AG09309 (cell line): ENCODE data around the gene IDI2.

ENCODE experiments used
- DNase-seq: peaks from one replicate; pipeline ENCODE4 v3.0.0-alpha.2; 2010; ENCODE audit warnings: low read depth
- H3K4me3 ChIP-seq: 2 replicates; pipeline ENCODE4 v1.5.1; 2011; ENCODE audit warnings: mild to moderate bottlenecking, low read depth, low read length, moderate library complexity; ENCODE audit not compliant: control insufficient read depth
- TF ChIP-seq, protein P1 (sequence below): IDR thresholded peaks from 2 replicates; pipeline ENCODE4 v1.5.1; 2011; ENCODE audit warnings: mild to moderate bottlenecking, low read depth, low read length, inconsistent platforms; ENCODE audit not compliant: insufficient read depth, control insufficient read depth; ENCODE audit errors: missing control alignments

The IDI2 gene

DNA sequence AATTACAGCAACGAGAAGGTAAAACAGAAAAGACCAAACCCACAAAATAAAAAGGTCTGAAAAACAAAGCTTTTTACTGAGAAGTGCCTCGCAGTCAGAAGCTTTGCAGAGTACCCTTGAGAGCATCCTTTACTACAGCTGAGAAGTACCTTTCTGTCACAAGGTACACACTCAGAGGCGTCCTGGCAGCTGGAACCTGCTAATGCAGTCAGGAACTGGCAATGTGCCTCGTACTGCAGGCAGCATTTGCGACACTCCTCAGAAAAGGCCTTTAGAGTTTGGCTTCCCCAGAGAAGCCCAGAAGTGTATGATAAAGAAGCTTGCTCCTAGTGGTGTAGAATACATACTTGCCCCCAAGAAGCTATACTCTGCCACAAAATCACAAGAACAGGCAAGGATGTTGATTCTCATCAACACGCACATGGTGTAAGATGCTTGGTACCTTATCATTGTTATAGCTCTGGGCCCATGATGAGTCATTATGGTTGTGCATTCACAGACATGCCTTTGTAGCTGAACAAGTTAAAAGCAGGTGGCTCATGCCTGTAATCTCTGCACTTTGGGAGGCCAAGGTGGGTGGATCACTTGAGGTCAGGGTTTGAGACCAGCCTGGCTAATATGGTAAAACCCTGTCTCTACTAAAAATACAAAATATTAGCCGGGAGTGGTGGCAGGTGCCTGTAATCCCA, 39.4 kb downstream of the IDI2 start:
- DNase-seq: no peak
- TF ChIP-seq, protein P1, sequence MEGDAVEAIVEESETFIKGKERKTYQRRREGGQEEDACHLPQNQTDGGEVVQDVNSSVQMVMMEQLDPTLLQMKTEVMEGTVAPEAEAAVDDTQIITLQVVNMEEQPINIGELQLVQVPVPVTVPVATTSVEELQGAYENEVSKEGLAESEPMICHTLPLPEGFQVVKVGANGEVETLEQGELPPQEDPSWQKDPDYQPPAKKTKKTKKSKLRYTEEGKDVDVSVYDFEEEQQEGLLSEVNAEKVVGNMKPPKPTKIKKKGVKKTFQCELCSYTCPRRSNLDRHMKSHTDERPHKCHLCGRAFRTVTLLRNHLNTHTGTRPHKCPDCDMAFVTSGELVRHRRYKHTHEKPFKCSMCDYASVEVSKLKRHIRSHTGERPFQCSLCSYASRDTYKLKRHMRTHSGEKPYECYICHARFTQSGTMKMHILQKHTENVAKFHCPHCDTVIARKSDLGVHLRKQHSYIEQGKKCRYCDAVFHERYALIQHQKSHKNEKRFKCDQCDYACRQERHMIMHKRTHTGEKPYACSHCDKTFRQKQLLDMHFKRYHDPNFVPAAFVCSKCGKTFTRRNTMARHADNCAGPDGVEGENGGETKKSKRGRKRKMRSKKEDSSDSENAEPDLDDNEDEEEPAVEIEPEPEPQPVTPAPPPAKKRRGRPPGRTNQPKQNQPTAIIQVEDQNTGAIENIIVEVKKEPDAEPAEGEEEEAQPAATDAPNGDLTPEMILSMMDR: no peak
- H3K4me3 ChIP-seq: no peak overlapping the region

DNA sequence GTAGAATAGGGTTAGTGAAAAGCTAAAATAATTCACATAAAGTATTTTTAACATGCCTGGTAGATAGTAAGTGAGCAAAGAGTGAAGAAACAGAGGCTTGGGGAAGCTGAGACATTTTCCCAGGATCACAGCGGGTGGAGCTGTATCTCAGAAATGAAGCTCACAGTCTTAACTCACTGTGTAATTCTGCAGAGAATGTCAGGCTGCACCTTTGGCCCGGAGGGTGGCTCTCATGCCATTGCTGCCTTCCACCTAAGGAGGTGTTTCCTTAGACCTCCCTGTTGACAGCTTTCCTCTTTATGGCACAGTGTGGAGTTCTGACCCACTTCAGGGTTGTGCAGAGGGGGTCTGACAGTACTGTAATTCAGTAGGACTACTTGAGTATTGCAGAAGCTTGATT, 40.3 kb downstream of the IDI2 start:
- DNase-seq: no peak
- TF ChIP-seq, protein P1: no peak

DNA sequence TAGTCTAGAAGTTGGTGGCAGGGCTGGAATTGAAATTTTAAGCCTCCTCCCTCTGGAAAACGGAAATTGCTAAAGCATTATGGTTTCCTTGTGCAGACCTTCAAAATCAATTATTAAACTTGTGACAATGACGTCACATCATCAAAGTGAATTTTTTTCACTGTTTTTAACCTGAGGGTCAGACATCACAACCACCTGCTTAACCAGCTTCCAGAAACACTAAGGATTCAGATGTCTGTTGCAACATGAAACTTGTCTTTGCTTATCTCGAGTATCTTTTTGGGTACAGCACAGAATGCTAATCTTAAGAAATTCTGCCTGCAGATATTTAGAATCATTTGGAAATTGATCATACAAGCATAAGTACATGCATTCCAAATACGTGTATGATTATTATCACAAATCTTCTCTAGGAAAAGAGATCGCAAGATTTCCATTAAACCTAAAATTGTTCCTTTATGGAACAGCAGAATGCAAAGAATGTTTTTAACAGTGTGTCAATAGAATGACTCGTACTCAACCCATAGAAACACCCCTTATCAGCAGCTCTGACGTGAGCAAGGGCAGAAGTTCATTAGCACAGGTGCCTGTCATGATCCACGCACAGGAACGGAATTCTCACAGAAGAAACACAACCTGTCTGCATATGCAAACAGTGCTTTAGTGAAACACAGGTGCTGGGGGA, 41.5 kb downstream of the IDI2 start:
- no peak for DNase-seq
- TF ChIP-seq, protein P1: no peak
- H3K4me3 ChIP-seq: no peak overlapping the region

More for the DNA sequence above, 40.3 kb downstream of the IDI2 start:
- no peak overlapping the region for H3K4me3 ChIP-seq

DNA sequence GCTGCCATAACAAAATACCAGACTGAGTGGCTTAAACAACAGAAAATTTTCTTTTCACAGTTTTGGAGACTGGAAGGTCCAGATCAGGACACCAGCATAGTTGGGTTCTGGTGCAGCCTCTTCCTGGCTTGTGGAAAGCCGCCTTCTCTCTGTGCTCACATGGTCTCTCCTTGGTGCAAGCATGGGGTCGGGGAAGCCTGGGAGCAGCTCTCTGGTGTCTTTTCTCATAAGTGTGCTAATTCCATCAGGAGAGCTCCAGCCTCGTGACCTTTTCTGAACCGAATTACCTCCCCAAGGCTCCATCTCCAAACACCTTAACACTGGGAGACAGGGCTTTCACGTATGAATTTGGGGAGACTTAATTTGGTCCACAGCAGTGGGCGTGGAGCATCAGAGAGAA, 42.3 kb downstream of the IDI2 start:
- no peak for DNase-seq
- TF ChIP-seq, protein P1: no peak
- H3K4me3 ChIP-seq: no peak overlapping the region

DNA sequence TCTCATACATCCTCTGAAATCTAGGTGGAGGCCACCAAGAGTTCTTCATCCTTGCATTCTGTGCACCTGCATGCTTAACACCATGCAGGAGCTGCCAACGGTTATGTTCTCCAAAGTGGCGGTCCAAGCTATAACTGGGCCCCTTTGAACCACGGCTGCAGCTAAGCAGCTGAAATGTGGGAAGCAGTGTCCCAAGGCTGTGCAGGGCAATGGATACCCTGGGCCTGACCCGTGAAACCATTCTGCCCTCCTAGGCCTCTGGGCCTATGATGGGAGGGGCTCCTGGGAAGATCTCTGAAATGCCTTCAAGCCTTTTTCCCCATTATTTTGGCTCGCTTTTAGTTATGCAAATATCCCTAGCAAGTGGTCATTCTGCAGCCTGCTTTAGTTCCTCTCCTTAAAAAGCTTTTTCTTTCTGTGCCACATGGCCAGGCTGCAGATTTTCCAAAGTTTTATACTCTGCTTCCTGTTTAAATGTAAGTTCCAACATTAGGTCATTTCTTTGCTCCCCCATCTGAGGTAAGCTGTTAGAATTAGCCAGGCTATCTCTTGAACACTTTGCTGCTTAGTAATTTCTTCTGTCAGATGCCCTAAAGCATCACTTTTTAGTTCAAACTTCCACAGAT, 45.1 kb downstream of the IDI2 start:
- TF ChIP-seq, protein P1: no peak
- no peak for DNase-seq
- H3K4me3 ChIP-seq: no peak overlapping the region

DNA sequence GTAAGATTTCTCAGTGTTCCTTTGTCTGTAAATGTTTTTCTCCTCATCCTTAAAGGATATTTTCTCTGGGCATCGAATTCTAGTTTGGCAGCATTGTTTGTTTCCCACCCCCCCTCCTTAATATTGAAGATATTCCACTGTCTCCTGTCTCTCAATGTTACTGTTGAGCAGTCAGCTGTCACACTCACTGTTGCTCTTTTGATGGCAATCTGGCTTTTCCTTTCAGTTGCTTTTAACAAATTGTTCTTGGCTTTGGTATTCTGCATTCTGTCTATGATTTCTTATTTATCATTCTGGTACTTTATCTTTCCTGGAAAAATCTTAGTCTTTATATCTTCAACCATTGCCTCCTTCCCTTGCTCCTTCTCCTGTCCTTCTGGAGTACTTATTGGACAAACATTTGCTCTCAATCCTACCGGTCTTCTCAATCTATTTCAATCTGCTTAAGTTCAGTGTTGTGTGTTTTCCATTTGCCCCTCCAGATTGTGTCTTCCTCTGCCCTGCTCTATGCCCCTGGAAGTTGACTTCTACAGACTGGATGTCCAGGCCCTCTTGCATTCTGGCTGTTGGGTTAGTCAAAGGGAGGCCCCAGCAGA, 46.7 kb downstream of the IDI2 start:
- TF ChIP-seq, protein P1: no peak
- no peak overlapping the region for H3K4me3 ChIP-seq
- DNase-seq: no peak
